AG04450 (cell line): ENCODE measurements around the gene NCEH1. TPM values are rescaled to one million over a fixed set of nuclear protein-coding genes. Genes with fewer than 3 reads are reported as not detected.

Experiments
- CTCF ChIA-PET: fragments of 300-600, 350-600 bp; formaldehyde crosslinking; extraction: SDS; loops from one replicate; lab custom pipeline; 2022; ENCODE audit warnings: antibody characterized with exemption, inconsistent platforms; lab: Charles Lee
- POLR2A ChIA-PET: fragments of 350-600 bp; formaldehyde crosslinking; extraction: SDS; loops from one replicate; lab custom pipeline; 2021; ENCODE audit warnings: antibody characterized with exemption, inconsistent platforms; lab: Yijun Ruan, JAX
- DNase-seq: peaks from one replicate; pipeline ENCODE4 v3.0.0-alpha.2; 2011; ENCODE audit warnings: low read depth, low spot score
- H3K27ac ChIP-seq: one replicate; pipeline ENCODE4 v1.5.1; 2012; ENCODE audit warnings: low read depth, low read length, control low read depth
- H3K27me3 ChIP-seq: one replicate; pipeline ENCODE4 v1.6.0; 2012; ENCODE audit warnings: low read length; ENCODE audit not compliant: control insufficient read depth, insufficient read depth
- H3K4me3 ChIP-seq: 2 replicates; pipeline ENCODE4 v1.5.1; 2011; ENCODE audit warnings: mild to moderate bottlenecking, low read depth, low read length, control low read depth
- H3K9me3 ChIP-seq: 2 replicates; pipeline ENCODE4 v1.5.1; 2012; ENCODE audit warnings: low read length; ENCODE audit not compliant: control insufficient read depth, insufficient read depth
- polyA plus RNA-seq: library from polyadenylated mRNA; depleted of rRNA; stranded (reverse); fragments of >200 nt; gene quantifications from 2 replicates; pipeline ENCODE4 v1.2.3, GENCODE V29; 2011
- TF ChIP-seq, protein P1 (sequence below): IDR thresholded peaks from 2 replicates; pipeline ENCODE4 v1.5.1; 2011; ENCODE audit warnings: low read depth, low read length, control low read depth, inconsistent platforms

The NCEH1 gene
- polyA plus RNA-seq, 1 experiment, result 14.6 TPM

- H3K27ac ChIP-seq, result no peak overlapping the region
- no peaks in the 10 kb centered on the region for H3K9me3 ChIP-seq
- CTCF ChIA-PET, result interaction anchor here (0.7 kb wide), 1 partner anchor 28 kb away, joined by 3 read pairs; no protein-coding TSS in a partner anchor
- POLR2A ChIA-PET, result interaction anchor here (0.6 kb wide), 1 partner anchor 1594 kb away, joined by 8 read pairs; no protein-coding TSS in a partner anchor
- DNase-seq, result no peak
- no peaks in the 10 kb centered on the region for H3K27me3 ChIP-seq
- TF ChIP-seq, protein P1, sequence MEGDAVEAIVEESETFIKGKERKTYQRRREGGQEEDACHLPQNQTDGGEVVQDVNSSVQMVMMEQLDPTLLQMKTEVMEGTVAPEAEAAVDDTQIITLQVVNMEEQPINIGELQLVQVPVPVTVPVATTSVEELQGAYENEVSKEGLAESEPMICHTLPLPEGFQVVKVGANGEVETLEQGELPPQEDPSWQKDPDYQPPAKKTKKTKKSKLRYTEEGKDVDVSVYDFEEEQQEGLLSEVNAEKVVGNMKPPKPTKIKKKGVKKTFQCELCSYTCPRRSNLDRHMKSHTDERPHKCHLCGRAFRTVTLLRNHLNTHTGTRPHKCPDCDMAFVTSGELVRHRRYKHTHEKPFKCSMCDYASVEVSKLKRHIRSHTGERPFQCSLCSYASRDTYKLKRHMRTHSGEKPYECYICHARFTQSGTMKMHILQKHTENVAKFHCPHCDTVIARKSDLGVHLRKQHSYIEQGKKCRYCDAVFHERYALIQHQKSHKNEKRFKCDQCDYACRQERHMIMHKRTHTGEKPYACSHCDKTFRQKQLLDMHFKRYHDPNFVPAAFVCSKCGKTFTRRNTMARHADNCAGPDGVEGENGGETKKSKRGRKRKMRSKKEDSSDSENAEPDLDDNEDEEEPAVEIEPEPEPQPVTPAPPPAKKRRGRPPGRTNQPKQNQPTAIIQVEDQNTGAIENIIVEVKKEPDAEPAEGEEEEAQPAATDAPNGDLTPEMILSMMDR, result no peak
- no peak overlapping the region for H3K4me3 ChIP-seq
Observed at GRCh38 chr3:172591876-172592771, 118.7 kb downstream of the NCEH1 start.

DNA sequence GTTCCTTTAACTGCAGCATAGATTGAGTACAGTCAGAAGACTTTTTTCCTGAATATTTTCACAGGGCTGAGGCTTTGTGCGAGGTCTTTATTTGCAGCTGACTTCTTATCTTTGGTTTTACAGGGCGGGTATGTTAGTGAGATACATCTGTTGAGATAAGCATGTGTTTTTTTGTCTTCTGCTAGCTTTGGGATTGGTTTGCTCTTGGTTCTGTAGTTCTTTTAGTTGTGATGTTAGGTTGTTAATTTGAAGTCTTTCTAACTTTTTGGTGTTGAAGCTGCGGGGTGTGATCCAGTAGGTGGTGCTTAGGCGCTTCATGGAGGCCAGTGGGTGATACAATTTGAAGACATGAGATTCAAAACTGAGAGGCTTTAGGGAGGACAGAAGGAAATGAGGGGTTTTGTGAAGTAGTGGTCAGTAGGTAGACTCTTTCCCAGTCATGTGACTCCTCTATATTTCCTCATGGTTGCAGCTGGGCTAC, 119.7 kb downstream of the NCEH1 start:
- Histone ChIP-seq H3K27me3 (no peaks in the 10 kb centered on the region), H3K27ac (no peak overlapping the region), H3K9me3 (no peaks in the 10 kb centered on the region), H3K4me3 (no peak overlapping the region)
- no peak for DNase-seq
- CTCF ChIA-PET, result no interaction called here
- TF ChIP-seq, protein P1, result no peak
- POLR2A ChIA-PET, result no interaction called here

DNA sequence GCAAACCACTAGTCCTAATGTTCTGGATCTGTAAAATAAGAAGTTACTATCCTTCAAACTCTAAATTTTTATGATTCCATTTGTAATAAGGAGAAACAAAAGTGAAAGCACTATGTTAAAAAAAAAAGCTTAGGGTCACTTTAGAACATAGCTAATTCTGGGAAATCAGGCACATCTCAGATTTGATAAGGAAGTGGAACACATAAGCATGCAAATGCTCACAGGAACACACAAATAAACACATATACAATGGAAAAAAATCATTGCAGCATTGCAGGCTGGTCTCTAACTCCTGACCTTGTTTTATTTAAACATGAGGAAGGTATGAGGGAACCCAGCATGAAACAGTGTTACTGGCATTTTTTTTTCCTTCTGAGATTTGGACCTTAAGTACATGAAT, 124.4 kb downstream of the NCEH1 start:
- no peak overlapping the region for H3K27ac ChIP-seq
- POLR2A ChIA-PET, result interaction anchor here (1.2 kb wide), 1 partner anchor 26 kb away, joined by 4 read pairs; no protein-coding TSS in a partner anchor
- CTCF ChIA-PET, result interaction anchor here (0.9 to 1.3 kb wide), 4 partner anchors 8 to 87 kb away, joined by 3 to 6 read pairs (median 5); no protein-coding TSS in a partner anchor
- DNase-seq, result no peak
- TF ChIP-seq, protein P1, result no peak
- no peak overlapping the region for H3K4me3 ChIP-seq
- no peaks in the 10 kb centered on the region for H3K27me3 ChIP-seq
- H3K9me3 ChIP-seq, result no peaks in the 10 kb centered on the region

- Histone ChIP-seq H3K9me3 (no peaks in the 10 kb centered on the region), H3K4me3 (no peak overlapping the region), H3K27ac (no peak overlapping the region), H3K27me3 (no peaks in the 10 kb centered on the region)
- TF ChIP-seq, protein P1, result no peak
- CTCF ChIA-PET, result interaction anchor here (1.1 to 1.3 kb wide), 2 partner anchors 9 to 10 kb away, joined by 5 to 6 read pairs; no protein-coding TSS in a partner anchor
- POLR2A ChIA-PET, result interaction anchor here (1.2 kb wide), 1 partner anchor 26 kb away, joined by 4 read pairs; no protein-coding TSS in a partner anchor
- no peak for DNase-seq
Observed at GRCh38 chr3:172585954-172586353, 124.9 kb downstream of the NCEH1 start.
